Hematopoietic multipotent progenitor cell treated with erythropoietin and hydrocortisone succinate and interleukin-3 and kit ligand, for 17 days (in vitro differentiated cells): ENCODE measurements around the gene EME2.

Source experiments
- DNase-seq: peaks from one replicate; pipeline ENCODE4 v3.0.0-alpha.2; 2015; ENCODE audit warnings: low spot score

The EME2 gene

DNA sequence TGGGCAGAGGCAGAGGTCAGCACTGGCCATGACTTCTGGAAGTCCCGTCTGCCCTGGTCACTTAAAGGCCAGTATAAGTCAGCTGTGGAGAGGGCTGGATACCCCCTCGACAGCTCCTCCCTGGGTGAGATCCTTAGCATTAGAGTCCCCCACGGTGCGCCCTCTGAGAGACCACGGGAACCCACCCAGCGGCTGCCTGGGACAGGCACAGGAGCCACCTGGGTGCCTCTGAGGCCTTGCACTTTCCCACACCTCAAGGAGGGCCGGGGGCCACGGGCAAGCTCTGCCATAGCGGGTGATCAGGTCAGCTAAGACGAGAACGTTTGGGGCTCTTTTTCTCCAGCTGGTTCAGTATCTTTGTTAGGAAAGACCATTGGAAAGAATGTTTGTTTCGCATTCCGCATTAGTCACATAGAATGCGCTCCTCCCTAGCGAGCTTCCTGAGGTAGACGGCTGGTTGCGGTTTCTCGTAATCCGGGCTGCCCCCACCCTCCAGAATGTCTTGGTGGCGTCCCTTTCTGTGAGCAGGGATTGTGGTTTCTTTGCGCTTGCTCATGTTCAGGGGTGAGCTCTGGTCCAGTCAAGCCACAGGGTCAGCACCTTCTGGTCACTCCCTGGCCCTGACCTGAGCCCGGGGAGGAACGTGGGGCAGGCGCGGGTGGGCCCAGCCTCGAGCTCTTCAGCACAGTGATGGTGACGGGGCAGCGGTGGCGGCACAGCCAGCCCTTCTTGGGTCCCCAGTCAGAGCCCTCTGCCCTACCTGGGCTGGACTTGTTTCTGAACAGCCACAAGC lies 26.5 kb upstream of the EME2 start:
- no peak for DNase-seq

DNA sequence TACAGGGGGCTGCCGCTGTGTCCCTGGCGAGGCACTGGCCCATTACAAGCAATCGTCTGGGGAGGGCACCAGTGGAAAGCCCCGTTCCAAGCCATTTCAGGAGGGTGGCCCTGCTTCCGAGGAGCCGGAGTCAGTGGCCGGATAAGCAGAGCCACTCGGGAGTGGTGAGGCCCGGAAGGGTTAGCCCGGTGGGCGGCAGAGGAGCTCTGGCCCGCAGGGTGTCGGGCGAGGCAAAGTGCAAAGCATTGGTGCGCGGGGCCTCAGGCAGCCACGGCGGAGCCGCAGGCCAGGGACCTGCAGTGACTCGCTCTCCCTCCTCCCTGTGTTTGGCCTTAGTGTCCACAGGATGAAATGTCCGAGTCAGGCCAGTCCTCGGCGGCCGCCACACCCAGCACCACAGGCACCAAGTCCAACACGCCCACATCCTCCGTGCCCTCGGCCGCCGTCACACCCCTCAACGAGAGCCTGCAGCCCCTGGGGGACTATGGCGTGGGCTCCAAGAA lies 25.9 kb upstream of the EME2 start:
- DNase-seq = no peak

DNA sequence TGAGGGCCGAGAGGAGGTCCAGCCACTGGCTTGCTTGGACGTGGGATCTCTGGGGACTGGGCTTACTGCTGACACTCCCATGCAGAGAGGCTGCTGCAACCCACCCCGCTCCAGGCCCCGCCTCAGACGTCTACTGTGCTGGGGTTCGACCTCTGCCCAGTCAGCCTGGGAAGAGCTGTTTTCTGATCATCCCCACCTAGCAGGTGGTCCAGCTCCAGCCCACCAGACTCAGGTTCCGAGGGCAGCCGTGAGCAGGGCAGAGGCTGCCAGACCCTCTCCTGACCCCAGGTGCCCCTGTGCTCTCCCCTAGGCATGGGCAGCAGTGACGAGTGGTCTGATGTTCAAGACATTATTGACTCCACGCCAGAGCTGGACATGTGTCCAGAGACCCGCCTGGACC lies 24.7 kb upstream of the EME2 start:
- DNase-seq = no peak

DNA sequence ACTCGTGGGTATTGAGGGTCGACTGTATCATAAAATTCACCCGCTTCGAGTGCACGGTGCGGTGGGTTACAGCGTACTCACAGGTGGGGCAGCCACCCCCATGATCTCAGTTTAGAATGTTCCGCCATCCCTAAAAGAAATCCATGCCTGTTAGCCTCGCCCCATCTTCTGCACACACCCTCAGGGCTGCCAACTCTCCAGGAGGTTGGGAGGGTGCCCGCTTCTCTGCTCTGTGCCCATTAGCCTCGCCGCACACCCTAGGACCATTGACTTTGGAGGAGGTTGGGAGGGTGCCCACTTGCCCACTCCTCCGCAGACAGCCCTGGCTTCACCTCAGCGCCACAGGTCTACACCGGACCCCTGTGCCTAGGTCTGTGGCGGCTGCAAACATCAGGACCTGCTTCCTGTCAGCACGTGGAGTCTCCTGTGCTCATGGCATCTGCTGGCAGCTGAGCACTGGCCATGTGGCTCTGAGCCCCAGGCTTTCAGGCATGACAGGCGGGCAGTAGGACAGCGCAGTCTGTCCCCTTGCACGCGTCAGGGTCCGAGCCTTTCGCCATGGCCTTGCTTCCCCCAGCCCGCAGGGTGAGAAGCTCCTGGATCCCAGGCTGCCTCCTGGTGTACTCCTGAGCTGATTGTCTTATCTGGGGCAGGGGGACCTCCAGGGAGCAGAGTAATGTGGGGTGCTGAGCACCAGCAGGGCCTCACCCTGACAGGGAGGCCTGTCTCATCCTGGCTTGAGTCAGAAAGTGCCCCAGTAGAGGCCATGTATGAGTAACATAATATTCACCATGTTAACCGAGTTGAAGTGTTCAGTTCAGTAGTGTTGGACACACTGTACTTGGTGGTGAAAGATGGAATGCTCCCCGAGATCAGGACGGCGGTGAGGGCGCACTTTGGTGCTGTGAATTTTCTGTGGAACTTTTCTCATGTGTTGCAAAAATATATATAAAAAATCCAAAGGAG lies 23.2 kb upstream of the EME2 start:
- no peak for DNase-seq

DNA sequence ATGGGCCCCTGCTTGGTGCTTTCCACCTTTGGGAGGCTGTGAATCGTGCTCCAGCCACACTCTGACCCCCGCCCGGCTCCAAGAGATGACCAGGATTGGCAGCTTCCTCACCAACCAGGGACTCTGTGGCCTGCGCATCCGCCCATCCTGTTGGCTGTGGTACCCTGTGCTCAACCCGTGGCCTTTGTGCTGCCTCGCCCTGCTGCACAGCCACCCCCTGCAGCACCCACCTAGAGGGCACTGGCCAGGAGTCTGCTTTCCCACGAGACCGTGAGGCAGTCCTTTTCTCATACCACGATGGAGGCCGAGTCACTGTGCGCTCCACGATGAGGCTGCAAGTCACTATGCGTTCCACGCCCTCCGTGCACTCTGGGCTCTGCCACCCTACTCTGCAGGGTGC lies 20.7 kb upstream of the EME2 start:
- no peak for DNase-seq

DNA sequence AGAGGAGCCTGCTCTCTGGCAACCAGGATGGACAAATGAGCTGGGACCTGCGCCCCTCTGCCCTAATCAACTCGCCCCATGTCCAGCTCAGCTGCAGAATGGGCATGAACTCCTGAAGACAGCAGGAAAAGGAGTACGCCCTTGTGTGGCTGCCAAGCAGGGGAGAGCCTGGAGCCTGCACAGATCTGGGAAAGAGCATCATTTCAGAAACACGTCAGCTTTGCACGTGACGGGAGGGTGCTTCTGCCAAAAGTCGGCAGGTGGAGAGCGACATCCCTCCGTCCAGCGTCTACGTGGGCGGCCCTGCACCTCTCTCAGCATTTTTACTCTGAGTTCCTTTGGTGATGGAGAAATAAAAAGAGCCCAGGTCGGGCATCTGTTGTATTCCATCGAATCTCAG lies 19.8 kb upstream of the EME2 start:
- no peak for DNase-seq

DNA sequence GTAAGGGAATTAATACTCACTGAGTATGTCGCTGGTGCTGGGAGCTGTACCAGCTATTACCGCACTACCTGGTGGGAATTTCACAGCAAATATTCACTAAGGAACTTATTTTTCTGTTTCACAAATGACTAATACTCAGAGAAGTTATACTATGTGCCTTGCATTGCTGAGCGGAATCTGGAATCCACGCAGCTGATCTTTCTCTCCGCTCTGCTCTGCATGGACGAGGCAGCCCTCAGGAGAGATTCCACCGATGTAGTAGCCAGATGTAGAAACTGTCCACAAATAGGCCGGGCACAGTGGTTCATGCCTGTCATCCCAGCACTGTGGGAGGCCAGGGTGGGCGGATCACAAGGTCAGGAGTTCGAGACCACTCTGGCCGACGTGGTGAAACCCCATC lies 18.4 kb upstream of the EME2 start:
- DNase-seq = no peak

DNA sequence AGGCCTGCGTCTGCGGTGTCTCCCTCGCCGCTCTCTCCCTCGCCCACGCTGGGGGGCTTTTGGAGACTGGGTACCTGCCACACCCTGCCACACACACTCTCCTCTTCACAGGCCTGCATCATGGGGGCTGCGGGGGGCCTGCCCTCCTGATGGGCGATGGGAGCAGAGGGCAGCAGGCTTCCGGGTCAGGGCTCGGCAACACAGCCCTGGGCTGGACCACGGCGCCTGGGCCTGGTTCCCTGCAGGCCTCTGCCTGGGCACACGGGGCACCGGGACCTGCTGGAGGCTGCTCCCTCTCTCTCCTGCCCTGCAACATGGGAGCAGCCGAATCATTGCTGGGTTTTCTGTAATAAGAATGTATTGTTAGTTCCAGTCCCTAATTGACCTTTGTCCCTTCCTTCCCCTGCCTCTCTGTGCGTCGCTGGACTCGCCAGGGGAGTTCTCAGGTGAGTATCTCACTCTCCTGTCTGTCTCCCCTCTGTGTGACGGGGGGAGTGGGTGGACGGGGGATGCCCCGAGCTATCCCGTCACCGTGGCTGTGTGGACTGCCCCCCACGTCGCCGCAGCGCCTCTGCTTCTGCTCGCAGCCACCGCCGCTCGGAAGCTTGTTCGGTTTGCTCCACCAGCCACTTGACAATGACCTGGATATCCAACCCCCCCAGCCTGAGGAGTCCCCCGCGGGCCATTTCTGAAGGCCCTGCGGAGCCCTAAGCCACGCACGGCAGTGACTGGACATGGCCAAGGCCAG lies 14.7 kb upstream of the EME2 start:
- DNase-seq = no peak

DNA sequence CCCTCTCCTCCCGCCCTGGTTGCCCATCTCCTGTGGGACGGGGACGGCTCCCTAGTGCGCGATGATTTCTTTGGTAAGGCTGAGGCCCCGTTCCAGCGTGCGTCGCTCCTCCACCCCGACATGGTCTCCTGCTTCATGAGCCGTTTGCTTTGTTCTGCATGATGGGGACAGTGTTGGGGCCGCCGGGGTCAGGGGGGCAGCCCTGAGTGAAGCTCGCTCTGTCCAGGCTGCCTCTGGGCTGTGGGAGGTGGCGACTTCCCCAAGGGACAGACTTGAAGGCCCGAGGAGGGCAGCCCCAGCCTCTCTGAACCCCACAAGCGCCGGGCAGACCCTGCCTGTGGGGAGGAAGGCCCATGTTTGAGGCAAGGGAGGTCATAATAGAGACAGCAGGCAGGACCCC lies 13.7 kb upstream of the EME2 start:
- no peak for DNase-seq

DNA sequence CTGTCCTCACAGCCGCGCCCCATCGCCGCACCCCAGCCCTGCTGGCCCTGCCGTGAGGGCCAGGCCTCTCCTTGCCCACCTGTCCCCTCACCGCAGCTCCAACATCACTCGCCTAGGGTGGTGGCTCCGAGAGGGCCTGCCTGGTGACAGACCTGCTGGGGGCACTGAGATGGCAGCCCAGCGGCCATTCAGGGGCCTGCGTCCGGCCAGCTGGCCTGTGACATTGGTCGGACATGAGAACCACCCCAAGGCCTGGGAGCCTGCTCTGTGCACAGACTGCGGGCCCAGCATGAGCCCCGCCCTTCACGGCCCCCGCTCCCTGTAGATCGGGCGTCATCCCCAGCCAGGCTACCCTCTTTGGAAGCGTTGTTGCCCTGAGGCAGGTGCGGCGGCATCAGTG lies 13.1 kb upstream of the EME2 start:
- no peak for DNase-seq

DNA sequence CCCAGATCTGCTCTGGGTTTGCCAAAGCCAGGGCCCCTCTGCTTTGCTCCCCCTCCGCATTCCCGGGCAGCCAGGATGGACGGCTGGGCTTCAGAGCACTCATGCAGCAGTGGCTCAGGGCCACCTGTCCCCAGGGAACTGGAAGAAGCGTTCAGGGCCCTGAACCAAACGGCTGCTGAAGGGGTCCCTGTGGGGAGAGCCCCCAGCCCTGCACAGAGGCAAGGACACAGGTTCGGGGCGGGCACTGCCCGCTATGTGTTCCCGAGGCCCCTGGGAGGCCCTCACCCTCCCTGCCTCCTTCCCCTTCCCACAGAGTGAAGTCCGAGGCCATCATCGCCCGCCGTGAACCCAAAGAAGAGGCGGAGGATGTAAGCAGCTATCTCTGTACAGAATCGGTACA lies 11.7 kb upstream of the EME2 start:
- no peak for DNase-seq

DNA sequence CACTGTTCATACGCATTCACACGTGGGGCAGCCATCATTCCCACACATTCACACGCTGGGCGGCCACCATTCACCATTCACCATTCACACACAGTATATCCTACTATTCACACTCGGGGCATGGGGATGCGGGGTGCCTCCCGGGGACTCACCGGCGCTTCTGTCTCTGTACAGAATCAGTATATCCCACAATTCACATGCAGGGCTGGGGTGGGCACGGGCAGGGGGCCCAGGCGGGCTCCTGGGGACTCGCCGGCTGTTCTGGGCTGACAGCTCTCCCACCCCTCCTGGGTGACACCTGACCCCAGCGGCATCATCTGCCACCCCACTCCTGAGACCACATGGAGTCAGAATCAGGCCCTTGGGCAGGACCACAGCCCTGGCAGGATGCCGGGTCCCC lies 10.9 kb upstream of the EME2 start:
- no peak for DNase-seq

DNA sequence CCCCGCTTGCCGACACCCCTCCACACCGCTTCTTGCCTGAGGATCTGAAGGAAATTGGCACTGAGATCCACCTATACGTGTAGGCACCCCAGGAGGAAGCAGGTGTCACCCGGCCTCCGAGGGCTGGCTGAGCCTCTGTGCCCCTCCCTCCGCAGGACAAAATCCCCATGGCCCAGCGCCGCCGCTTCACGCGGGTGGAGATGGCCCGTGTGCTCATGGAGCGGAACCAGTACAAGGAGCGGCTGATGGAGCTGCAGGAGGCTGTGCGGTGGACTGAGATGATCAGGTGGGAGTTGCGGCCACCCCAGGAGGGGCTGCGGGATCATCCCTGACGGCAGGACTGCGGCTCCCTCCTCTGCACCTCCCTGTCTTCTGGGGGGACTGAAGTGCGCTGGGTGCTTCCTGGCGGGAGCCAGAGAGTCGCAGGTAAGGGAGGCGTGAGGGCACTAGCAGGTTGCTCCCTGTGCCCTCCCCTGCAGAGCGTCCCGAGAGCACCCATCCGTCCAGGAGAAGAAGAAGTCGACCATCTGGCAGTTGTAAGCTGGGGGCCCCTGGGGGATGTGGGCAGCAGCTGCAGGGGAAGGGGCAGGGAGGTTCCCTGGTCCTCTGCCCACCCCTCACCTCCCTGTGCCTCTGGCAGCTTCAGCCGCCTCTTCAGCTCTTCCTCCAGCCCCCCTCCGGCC lies 10.3 kb upstream of the EME2 start:
- DNase-seq = no peak

DNA sequence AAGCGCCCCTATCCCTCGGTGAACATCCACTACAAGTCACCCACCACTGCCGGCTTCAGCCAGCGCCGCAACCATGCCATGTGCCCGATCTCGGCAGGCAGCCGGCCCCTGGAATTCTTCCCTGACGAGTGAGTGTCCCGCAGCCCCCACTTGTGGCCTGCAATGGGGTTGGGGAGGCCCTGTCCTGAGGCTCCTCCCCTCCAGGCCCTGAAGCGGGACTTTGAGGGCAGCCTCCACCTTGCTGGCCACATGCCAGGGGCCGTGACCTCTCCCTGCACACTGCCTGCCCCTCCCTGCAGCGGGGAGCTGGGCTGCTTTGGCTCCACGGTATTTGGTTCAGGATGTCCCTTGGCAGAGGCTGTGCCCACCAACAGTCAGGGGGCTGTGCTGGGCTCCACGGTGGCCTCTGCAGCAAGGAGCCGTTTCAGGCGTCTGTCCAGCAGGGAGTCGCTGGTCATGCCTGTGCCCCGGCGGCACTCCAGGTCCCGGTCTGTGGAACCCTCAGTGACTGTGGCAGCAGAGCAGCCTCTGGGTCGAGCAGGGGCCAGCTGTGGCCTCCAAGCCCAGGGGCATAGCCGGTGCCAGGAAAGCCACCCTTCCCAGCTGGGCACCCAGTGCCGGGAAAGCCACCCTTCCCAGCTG lies 9.6 kb upstream of the EME2 start:
- DNase-seq = peak; percentile 14

DNA sequence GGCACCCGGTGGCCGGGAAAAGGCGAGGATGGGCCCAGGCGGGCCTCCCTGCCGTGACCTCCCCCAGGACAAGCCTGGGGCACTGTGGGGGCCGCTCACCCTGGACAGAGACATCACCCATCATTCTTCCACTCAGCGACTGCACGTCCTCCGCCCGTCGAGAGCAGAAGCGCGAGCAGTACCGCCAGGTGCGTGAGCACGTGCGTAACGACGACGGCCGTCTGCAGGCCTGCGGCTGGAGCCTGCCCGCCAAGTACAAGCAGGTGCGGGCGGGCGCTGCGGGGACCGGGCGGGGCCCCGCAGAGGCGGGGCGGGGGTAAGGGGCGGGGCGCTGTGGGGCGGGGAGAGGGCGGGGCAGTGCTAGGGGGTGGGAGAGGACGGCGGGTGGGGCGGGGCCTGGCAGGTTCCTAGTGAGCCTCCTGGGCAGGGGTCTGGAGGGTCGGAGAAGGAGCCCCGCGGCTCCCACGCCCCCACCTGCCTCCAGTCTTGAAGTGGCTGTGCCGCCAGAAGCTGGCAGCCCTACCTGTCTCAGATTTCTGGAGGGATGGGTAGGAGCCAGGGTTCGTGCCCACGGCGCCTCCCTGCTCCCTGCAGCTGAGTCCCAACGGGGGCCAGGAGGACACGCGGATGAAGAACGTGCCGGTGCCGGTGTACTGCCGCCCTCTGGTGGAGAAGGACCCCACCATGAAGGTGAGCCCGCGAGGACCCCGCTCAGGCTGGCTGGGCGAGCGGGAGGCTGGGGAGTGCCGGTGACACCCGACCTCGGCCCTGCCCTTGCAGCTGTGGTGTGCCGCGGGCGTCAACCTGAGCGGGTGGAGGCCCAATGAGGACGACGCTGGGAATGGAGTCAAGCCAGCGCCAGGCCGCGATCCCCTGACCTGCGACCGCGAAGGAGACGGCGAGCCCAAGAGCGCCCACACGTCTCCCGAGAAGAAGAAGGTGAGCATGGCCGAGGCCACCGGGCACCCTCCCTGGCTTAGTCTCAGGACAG lies 8.8 kb upstream of the EME2 start:
- DNase-seq = no peak

DNA sequence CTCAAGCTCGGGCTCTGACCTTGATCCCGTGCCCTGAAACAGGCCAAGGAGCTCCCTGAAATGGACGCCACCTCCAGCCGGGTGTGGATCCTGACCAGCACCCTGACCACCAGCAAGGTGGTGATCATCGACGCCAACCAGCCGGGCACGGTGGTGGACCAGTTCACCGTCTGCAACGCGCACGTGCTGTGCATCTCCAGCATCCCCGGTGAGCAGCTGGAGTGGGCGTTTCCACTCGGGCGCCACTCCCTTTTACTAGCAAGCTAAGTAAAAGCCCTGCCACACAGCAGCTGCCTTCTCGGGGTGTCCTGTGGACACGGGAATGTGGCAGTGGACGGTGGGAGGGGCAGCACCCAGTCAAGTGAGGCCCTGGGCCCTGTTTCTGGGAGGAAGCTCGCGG lies 7.6 kb upstream of the EME2 start:
- no peak for DNase-seq

DNA sequence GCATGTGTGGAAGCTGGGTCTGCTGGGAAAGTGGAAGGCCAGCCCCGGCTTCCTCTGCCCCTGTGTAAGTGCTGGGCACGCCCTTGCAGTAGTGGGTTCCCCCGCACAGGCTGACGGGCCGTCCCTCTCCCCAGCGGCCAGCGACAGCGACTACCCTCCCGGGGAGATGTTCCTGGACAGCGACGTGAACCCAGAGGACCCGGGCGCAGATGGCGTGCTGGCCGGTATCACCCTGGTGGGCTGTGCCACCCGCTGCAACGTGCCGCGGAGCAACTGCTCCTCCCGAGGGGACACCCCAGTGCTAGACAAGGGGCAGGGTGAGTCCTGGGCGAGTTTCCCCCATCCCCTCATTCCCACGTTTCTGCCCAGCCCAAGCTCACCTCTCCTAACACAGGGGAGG lies 6.8 kb upstream of the EME2 start:
- no peak for DNase-seq

DNA sequence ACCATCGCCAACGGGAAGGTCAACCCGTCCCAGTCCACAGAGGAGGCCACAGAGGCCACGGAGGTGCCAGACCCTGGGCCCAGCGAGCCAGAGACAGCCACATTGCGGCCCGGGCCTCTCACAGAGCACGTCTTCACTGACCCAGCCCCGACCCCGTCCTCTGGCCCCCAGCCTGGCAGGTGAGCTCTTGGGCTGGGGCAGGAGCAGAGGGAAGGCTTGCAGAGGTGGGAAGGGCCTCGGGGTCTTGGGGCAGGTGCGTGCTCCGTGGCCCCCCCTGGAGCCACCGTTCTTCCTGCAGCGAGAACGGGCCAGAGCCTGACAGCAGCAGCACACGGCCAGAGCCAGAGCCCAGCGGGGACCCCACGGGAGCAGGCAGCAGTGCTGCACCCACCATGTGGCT lies 6.4 kb upstream of the EME2 start:
- no peak for DNase-seq

DNA sequence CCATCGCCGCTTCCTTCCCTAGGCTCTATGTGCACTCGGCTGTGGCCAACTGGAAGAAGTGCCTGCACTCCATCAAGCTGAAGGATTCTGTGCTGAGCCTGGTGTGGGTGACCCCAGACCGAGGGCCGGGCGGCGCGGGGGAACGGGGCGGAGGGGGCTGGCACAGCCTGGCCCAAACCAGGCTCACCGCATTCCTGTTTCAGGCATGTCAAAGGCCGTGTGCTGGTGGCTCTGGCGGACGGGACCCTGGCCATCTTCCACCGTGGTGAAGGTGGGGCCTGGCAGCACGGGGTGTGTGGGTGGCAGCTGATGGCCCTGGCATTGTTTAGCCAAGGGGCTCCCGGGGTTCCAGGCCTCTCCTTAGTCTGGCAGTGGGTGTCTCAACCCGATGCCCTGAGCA lies 5.9 kb upstream of the EME2 start:
- no peak for DNase-seq
